K562 (cell line): ENCODE measurements around the gene ARHGAP28. TPM values are rescaled to one million over a fixed set of nuclear protein-coding genes. Genes with fewer than 3 reads are reported as not detected.

ENCODE experiments used
- ATAC-seq: fragments of 200-7000 bp; cut with Tn5 transposase; 3 replicates; pipeline ENCODE4 v1.9.1; 2020; ENCODE audit warnings: moderate library complexity
- BruUV-seq: library from RNA; stranded (reverse); fragments of 400-500 nt; replicated peaks from 2 replicates; lab custom pipeline; 2021; lab: Mats Ljungman, UMichigan
- CTCF ChIA-PET: fragments of 300-600 bp; formaldehyde crosslinking; extraction: SDS; loops from one replicate; lab custom pipeline; 2021; ENCODE audit warnings: low intra/inter-chr PET ratio; lab: Yijun Ruan, JAX
- POLR2A ChIA-PET: fragments of 300-600, 350-650 bp; sonication (Branson Sonifier 250); formaldehyde crosslinking; extraction: SDS; loops from one replicate; lab custom pipeline; 2021; ENCODE audit warnings: antibody characterized with exemption, inconsistent platforms; lab: Yijun Ruan, JAX
- DNase-seq, 4 experiments: peaks; one replicate each; pipeline versions ENCODE4 v3.0.0 to v3.0.0-alpha.2; 2011 to 2018; ENCODE audit warnings: low spot score in 3 of 4, mixed read lengths in 3 of 4; ENCODE audit errors: extremely low read depth in 1 of 4
- FAIRE-seq: peaks from 2 replicates; lab custom pipeline; 2011; peaks lifted over from hg19 to GRCh38; lab: Jason Lieb, UNC
- H2AFZ ChIP-seq: 2 replicates; pipeline ENCODE4 v1.6.0; 2011; ENCODE audit warnings: low read depth, low read length, control low read depth, inconsistent platforms
- H3K27ac ChIP-seq: fragments of 200-600 bp; 3 replicates; pipeline ENCODE4 v1.8.0; 2011; ENCODE audit warnings: low read depth, mild to moderate bottlenecking, control low read depth, inconsistent platforms, low read length, moderate library complexity, mixed read lengths; ENCODE audit errors: extremely low read depth
- H3K27me3 ChIP-seq, 2 experiments: fragments of 300-600 bp in 1 of 2; 2 replicates in 1 of 2; 3 replicates in 1 of 2; pipeline versions ENCODE4 v1.6.0 to v1.8.0; 2011; ENCODE audit warnings: inconsistent platforms in 2 of 2, low read length in 2 of 2, mild to moderate bottlenecking in 1 of 2, mixed read lengths in 1 of 2, moderate library complexity in 1 of 2; ENCODE audit not compliant: control insufficient read depth in 2 of 2, insufficient read depth in 2 of 2
- H3K36me3 ChIP-seq: fragments of 300-600 bp; 3 replicates; pipeline ENCODE4 v1.8.0; 2011; ENCODE audit warnings: mild to moderate bottlenecking, low read length, inconsistent platforms; ENCODE audit not compliant: control insufficient read depth, insufficient read depth
- H3K4me1 ChIP-seq, 2 experiments: fragments of 200-600 bp in 1 of 2; replicated peaks in 1 of 2; 2 replicates in 1 of 2; 3 replicates in 1 of 2; pipeline versions ENCODE4 v1.5.1 to v1.8.0; 2011; ENCODE audit warnings: inconsistent platforms in 2 of 2, low read length in 2 of 2, mild to moderate bottlenecking in 1 of 2, mixed read lengths in 1 of 2, moderate library complexity in 1 of 2; ENCODE audit not compliant: control insufficient read depth in 2 of 2, insufficient read depth in 2 of 2
- H3K4me2 ChIP-seq: 2 replicates; pipeline ENCODE4 v1.6.1; 2011; ENCODE audit warnings: low read length, control low read depth, inconsistent platforms, mixed read lengths; ENCODE audit not compliant: insufficient read depth
- H3K4me3 ChIP-seq: fragments of 200-600 bp; sonication (generic), shearing (Covaris generic); 2 replicates; pipeline ENCODE4 v1.5.1; 2016; ENCODE audit warnings: control low read depth, inconsistent platforms
- H3K79me2 ChIP-seq: fragments of 200-600 bp; 3 replicates; pipeline ENCODE4 v1.8.0; 2011; ENCODE audit warnings: low read length, inconsistent platforms; ENCODE audit not compliant: control insufficient read depth, insufficient read depth
- H3K9ac ChIP-seq, 2 experiments: 2 replicates each; pipeline versions ENCODE4 v1.6.0 to v1.6.1; 2011; ENCODE audit warnings: low read depth in 2 of 2, low read length in 2 of 2, control low read depth in 1 of 2, inconsistent platforms in 1 of 2, mild to moderate bottlenecking in 1 of 2, mixed read lengths in 1 of 2; ENCODE audit not compliant: insufficient read depth in 1 of 2
- H3K9me1 ChIP-seq: one replicate; pipeline ENCODE4 v1.6.0; 2011; ENCODE audit warnings: inconsistent platforms, mild to moderate bottlenecking, low read length, moderate library complexity; ENCODE audit not compliant: control insufficient read depth, insufficient read depth
- H3K9me3 ChIP-seq: replicated peaks from 2 replicates; pipeline ENCODE4 v1.5.1; 2011; ENCODE audit warnings: low read depth, low read length, inconsistent platforms; ENCODE audit not compliant: control insufficient read depth, insufficient read depth
- H4K20me1 ChIP-seq: replicated peaks from 2 replicates; pipeline ENCODE4 v1.6.1; 2011; ENCODE audit warnings: low read length, inconsistent platforms, mixed read lengths; ENCODE audit not compliant: control insufficient read depth, insufficient read depth
- BRCA1 ChIP-seq, 2 experiments: fragments of 450-650 bp in 1 of 2; sonication (generic) in 1 of 2; formaldehyde crosslinking in 1 of 2; IDR thresholded peaks; 2 replicates each; pipeline versions ENCODE4 v1.5.0 to v1.6.1; 2017 to 2020; ENCODE audit warnings: mild to moderate bottlenecking in 1 of 2, missing genetic modification reagents in 1 of 2
- CCNT2 ChIP-seq: IDR thresholded peaks from 2 replicates; pipeline ENCODE4 v1.6.1; 2011; ENCODE audit warnings: borderline replicate concordance, low read depth, mild to moderate bottlenecking, moderate library complexity, mixed read lengths, low read length; ENCODE audit not compliant: insufficient read length; ENCODE audit errors: extremely low read depth
- FUS ChIP-seq: fragments of 200-400 bp; formaldehyde crosslinking; optimal IDR thresholded peaks from 2 replicates; pipeline ENCODE3; 2017; ENCODE audit warnings: low read depth, low read length
- MEF2D ChIP-seq: conservative IDR thresholded peaks from 2 replicates; pipeline ENCODE4 v1.6.1; 2016; ENCODE audit warnings: low read depth, missing genetic modification characterization, missing compliant biosample characterization
- MTA2 ChIP-seq: fragments of 450-650 bp; IDR thresholded peaks from 2 replicates; pipeline ENCODE4 v1.6.1; 2016; ENCODE audit warnings: low read depth
- PHB2 ChIP-seq: fragments of 450-650 bp; IDR thresholded peaks from 2 replicates; pipeline ENCODE4 v1.6.1; 2017; ENCODE audit warnings: low read depth
- POLR2B ChIP-seq: fragments of 450-650 bp; IDR thresholded peaks from 2 replicates; pipeline ENCODE4 v1.6.1; 2018; ENCODE audit warnings: low read depth; ENCODE audit not compliant: partially characterized antibody
- RFX5 ChIP-seq: IDR thresholded peaks from 2 replicates; pipeline ENCODE4 v1.6.1; 2011; ENCODE audit warnings: low read depth, mild to moderate bottlenecking, improper control_type of control experiment, low read length
- SIRT6 ChIP-seq: IDR thresholded peaks from one replicate; pipeline ENCODE4 v1.6.1; 2012; ENCODE audit warnings: low read depth, mild to moderate bottlenecking, control low read depth, inconsistent platforms, low read length, moderate library complexity
- SMARCA5 ChIP-seq: fragments of 450-650 bp; IDR thresholded peaks from 2 replicates; pipeline ENCODE4 v1.6.1; 2016
- TEAD1 ChIP-seq, 2 experiments: fragments of 450-650 bp in 1 of 2; sonication (generic) in 1 of 2; formaldehyde crosslinking; IDR thresholded peaks; 2 replicates each; pipeline versions ENCODE4 v1.4.0 to v1.8.0; 2020 to 2022; ENCODE audit warnings: mild to moderate bottlenecking in 2 of 2, missing genetic modification reagents in 1 of 2
- ZBED1 ChIP-seq: IDR thresholded peaks from 2 replicates; pipeline ENCODE4 v1.6.1; 2014
- ZNF75A ChIP-seq: fragments of 450-650 bp; formaldehyde crosslinking; IDR thresholded peaks from 2 replicates; pipeline ENCODE4 v1.4.0; 2020; ENCODE audit warnings: mild to moderate bottlenecking
- WGBS: fragments of 100-300 bp; shearing (Covaris generic); methylation state at CpG from one replicate; pipeline ENCODE4 v1.1.6; 2016; ENCODE audit warnings: low coverage, mixed read lengths; ENCODE audit not compliant: insufficient coverage; ENCODE audit errors: missing lambda C conversion rate; 5-methylcytosine and 5-hydroxymethylcytosine counted together
- in situ Hi-C: fragments of 300-500 bp; cut with MboI; formaldehyde crosslinking; loops from 4 replicates; pipeline ENCODE4 v1.15.0; 2018; ENCODE audit warnings: inconsistent platforms, mixed read lengths
- intact Hi-C: fragments of 100-400 bp; cut with micrococcal nuclease; formaldehyde crosslinking; loops from 2 replicates; pipeline ENCODE4 v1.14.2; 2022
- polyA plus RNA-seq, 8 experiments: library from polyadenylated mRNA; depleted of rRNA in 4 of 8; stranded (reverse) in 5 of 8; unstranded in 3 of 8; fragments of >200 nt; fragmentation: Nextera tagmentation in 2 of 8; fragmentation: Illumina TruSeq in 1 of 8; extraction: Ambion mirVana in 2 of 8; extraction: Trizol in 1 of 8; gene quantifications; 2 replicates each; pipeline versions ENCODE4 v1.2.1 to v1.2.3, GENCODE V29; 2011 to 2014; ENCODE audit warnings: inconsistent platforms in 1 of 8, missing spikeins in 1 of 8
- total RNA-seq, 7 experiments: library from RNA; depleted of rRNA in 6 of 7; stranded (reverse); fragments of >200 nt in 6 of 7; fragmentation: Illumina TruSeq in 2 of 7; extraction: Trizol in 2 of 7; gene quantifications; 2 replicates each; pipeline versions ENCODE4 v1.2.1 to v1.2.3, GENCODE V29; 2011 to 2021; ENCODE audit warnings: low replicate concordance in 1 of 7
- TF ChIP-seq, protein P1 (sequence below): fragments of 450-650 bp; formaldehyde crosslinking; IDR thresholded peaks from 2 replicates; pipeline ENCODE4 v1.4.0; 2020; ENCODE audit warnings: mild to moderate bottlenecking, moderate library complexity
- TF ChIP-seq, protein P2 (sequence below): sonication (generic); formaldehyde crosslinking; IDR thresholded peaks from 2 replicates; pipeline ENCODE4 v1.8.1; 2023; ENCODE audit warnings: mild to moderate bottlenecking, missing genetic modification reagents

Gene ARHGAP28
- total and polyA plus RNA-seq, 9 of the 15 experiments (the other 6 are each of a cell fraction or from before 2014, with no cell fraction given) = 0.93 to 5.9 (median 5.0) TPM

DNA sequence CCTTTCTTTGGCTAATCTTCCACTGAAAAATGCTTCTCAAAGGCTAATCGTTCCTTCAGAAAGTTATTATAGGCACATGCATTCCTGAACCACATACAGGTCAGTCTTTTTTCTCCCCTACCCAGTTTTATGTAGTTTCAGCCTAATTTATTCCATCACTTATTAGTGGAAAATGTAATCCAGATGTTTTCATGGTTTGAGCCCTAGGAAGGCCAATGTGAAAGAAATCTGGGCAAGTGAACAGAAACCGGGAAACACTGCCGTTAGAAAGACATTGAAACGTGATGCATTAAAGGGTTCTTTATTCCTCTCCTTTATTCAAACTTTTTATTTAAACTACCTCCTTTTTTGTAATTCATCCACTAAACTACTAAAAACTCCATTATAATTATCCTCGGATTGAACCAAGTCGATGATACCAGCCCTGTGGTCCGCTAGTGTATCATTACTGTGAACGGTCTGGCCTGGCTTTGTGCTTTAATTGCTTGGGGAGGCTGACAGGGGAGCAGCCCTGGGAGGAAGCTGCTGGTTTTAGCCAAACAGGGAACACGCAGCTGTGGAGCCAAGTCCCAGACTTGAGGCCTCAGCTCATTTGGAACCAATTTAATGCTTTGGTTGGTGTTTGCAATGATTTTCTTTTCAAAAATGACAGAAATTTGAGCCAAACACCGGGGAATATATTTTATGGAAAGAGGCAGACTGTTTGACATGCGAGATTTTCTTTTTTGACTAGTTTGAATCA lies 149.2 kb downstream of the ARHGAP28 start:
- H3K4me1 ChIP-seq = no peaks in the 10 kb centered on the region
- TF ChIP-seq SMARCA5 (no peak), TEAD1 (CRISPR knock-in tag; IDR thresholded peaks at IDR 0.05) (no peak), SIRT6 (no peak), PHB2 (no peak), FUS (no peak), MEF2D (no peak), ZNF75A (CRISPR knock-in tag) (no peak), RFX5 (no peak), POLR2B (no peak), MTA2 (no peak), BRCA1 (IDR thresholded peaks at IDR 0.05) (no peak), BRCA1 (CRISPR knock-in tag; IDR thresholded peaks at IDR 0.05) (no peak), CCNT2 (no peak), ZBED1 (no peak)
- TF ChIP-seq, protein P1, sequence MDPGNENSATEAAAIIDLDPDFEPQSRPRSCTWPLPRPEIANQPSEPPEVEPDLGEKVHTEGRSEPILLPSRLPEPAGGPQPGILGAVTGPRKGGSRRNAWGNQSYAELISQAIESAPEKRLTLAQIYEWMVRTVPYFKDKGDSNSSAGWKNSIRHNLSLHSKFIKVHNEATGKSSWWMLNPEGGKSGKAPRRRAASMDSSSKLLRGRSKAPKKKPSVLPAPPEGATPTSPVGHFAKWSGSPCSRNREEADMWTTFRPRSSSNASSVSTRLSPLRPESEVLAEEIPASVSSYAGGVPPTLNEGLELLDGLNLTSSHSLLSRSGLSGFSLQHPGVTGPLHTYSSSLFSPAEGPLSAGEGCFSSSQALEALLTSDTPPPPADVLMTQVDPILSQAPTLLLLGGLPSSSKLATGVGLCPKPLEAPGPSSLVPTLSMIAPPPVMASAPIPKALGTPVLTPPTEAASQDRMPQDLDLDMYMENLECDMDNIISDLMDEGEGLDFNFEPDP (CRISPR knock-in tag) = no peak
- TF ChIP-seq, protein P2, sequence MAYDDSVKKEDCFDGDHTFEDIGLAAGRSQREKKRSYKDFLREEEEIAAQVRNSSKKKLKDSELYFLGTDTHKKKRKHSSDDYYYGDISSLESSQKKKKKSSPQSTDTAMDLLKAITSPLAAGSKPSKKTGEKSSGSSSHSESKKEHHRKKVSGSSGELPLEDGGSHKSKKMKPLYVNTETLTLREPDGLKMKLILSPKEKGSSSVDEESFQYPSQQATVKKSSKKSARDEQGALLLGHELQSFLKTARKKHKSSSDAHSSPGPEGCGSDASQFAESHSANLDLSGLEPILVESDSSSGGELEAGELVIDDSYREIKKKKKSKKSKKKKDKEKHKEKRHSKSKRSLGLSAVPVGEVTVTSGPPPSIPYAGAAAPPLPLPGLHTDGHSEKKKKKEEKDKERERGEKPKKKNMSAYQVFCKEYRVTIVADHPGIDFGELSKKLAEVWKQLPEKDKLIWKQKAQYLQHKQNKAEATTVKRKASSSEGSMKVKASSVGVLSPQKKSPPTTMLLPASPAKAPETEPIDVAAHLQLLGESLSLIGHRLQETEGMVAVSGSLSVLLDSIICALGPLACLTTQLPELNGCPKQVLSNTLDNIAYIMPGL (CRISPR knock-in tag) = no peak
- H3K4me2 ChIP-seq = no peak overlapping the region
- no peak overlapping the region for H2AFZ ChIP-seq
- peaks cover 0 to 10% of the 10 kb centered on the region in 2 experiments; a peak in 1 of 5 replicates for H3K27me3 ChIP-seq
- no peaks in the 10 kb centered on the region for H3K9me3 ChIP-seq
- ATAC-seq = peak; percentile 58
- FAIRE-seq = no peak
- H3K4me3 ChIP-seq = no peak overlapping the region
- DNase-seq = no peak
- in situ Hi-C loops (loop anchor here (25.0 kb wide), 1 partner anchor 1816 kb away; no protein-coding TSS in a partner anchor), intact Hi-C loops (loop anchor here (2.0 kb wide), 1 partner anchor 196 kb away; no protein-coding TSS in a partner anchor)
- H3K79me2 ChIP-seq = no peaks in the 10 kb centered on the region
- H3K9me1 ChIP-seq = no peaks in the 10 kb centered on the region
- H3K9ac ChIP-seq = no peak overlapping the region
- no peak overlapping the region for H3K27ac ChIP-seq
- CTCF ChIA-PET = no interaction called here
- 3% methylated on average over 11 of the region's 11 CpGs for WGBS
- POLR2A ChIA-PET = interaction anchor here (0.6 kb wide), 1 partner anchor 265 kb away, joined by 3 read pairs; no protein-coding TSS in a partner anchor
- H3K36me3 ChIP-seq = no peaks in the 10 kb centered on the region
- BruUV-seq = no TSS peak
- H4K20me1 ChIP-seq = no peaks in the 10 kb centered on the region
